ENCODE measurements around the gene GPRC5A. TPM values are rescaled to one million over a fixed set of nuclear protein-coding genes. Genes with fewer than 3 reads are reported as not detected.

Gene GPRC5A
- total RNA-seq, 2 donors from 2014 or later: 234 to 246 TPM

- no peak for DNase-seq
- H3K4me1 ChIP-seq: no peaks in the 10 kb centered on the region
- no peaks in the 10 kb centered on the region for H3K27me3 ChIP-seq
- no peak overlapping the region for H3K27ac ChIP-seq
- H3K9ac ChIP-seq (ENCODE audit: low read depth in 2 of 2, low read length in 2 of 2): no peak overlapping the region
- intact Hi-C loops (cut with DNase I): no loop called here
- no peak for TF ChIP-seq CTCF (IDR thresholded peaks at IDR 0.05)
- H3K36me3 ChIP-seq: no peaks in the 10 kb centered on the region
- H3K9me3 ChIP-seq: no peaks in the 10 kb centered on the region
- no peak overlapping the region for H3K4me3 ChIP-seq
Measured at GRCh38 chr12:12936983-12937491, 45.7 kb downstream of the GPRC5A start.

- H3K27ac ChIP-seq: no peak overlapping the region
- intact Hi-C loops (cut with DNase I): no loop called here
- no peaks in the 10 kb centered on the region for H3K36me3 ChIP-seq
- H3K4me1 ChIP-seq: no peaks in the 10 kb centered on the region
- H3K9me3 ChIP-seq: no peaks in the 10 kb centered on the region
- H3K27me3 ChIP-seq: no peaks in the 10 kb centered on the region
- no peak for TF ChIP-seq CTCF (IDR thresholded peaks at IDR 0.05)
- H3K4me3 ChIP-seq: no peak overlapping the region
- DNase-seq: no peak
- H3K9ac ChIP-seq (ENCODE audit: low read depth in 2 of 2, low read length in 2 of 2): no peak overlapping the region
Measured at GRCh38 chr12:12938541-12938940, 47.2 kb downstream of the GPRC5A start.

- Histone ChIP-seq H3K36me3 (no peaks in the 10 kb centered on the region), H3K4me1 (no peaks in the 10 kb centered on the region), H3K27ac (no peak overlapping the region), H3K9me3 (no peaks in the 10 kb centered on the region), H3K4me3 (no peak overlapping the region), H3K27me3 (no peaks in the 10 kb centered on the region), H3K9ac (ENCODE audit: low read depth in 2 of 2, low read length in 2 of 2) (no peak overlapping the region)
- DNase-seq: no peak
- intact Hi-C loops (cut with DNase I): no loop called here
- TF ChIP-seq CTCF (IDR thresholded peaks at IDR 0.05): no peak
Measured at GRCh38 chr12:12939888-12940287, 48.5 kb downstream of the GPRC5A start.

DNA sequence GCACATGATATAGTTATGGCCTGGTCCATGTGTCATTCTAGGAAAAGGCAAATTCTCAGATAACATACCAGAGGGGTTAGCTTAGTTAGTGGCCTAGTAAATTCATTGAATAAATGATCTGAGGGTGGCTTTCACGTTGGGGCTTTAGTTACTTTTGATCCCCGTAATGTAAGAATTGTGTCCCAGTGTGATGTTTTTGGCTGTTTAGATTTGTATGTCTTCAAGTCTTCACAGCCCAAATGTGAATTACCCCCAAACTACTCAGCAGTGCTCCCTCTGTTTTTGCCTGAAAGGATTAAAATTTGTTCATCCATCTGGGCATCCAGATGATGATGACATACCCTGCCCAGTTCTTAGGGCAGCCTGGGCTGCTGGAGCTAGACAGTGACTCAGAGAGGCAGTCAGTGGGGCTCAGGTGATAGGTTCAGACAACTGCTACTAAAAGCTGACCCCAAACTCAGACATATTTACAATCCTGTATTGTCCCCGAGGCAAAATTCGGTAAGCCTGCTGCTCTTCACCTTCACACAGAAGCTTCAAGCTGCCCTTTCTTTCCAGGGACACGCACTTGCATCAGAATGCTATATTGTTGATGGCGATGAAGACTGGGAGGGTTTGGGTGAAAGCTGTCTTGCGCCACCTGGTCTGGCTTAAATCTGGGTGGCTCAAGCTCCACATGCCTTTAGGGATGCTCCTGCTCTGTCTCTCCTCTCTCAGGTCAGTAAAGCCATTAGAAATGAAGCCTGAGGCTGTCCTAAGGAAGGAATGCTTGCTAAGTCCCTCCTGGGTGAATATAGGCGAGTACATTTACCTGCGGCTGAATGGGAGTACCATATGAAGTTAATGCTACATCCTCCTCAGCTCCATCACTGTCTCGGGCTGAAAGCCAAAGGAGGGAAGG lies 50.3 kb downstream of the GPRC5A start:
- H3K9ac ChIP-seq (ENCODE audit: low read depth in 2 of 2, low read length in 2 of 2): no peak overlapping the region
- DNase-seq: no peak
- H3K27me3 ChIP-seq: no peaks in the 10 kb centered on the region
- no peak overlapping the region for H3K4me3 ChIP-seq
- no peak overlapping the region for H3K27ac ChIP-seq
- intact Hi-C loops (cut with DNase I): no loop called here
- H3K36me3 ChIP-seq: no peaks in the 10 kb centered on the region
- H3K4me1 ChIP-seq: no peaks in the 10 kb centered on the region
- no peaks in the 10 kb centered on the region for H3K9me3 ChIP-seq
- no peak for TF ChIP-seq CTCF (IDR thresholded peaks at IDR 0.05)

GRCh38 chr12:12943586-12944260 lies 52.4 kb downstream of the GPRC5A start:
- H3K36me3 ChIP-seq: no peaks in the 10 kb centered on the region
- H3K9me3 ChIP-seq: no peaks in the 10 kb centered on the region
- H3K4me3 ChIP-seq: no peak overlapping the region
- H3K27me3 ChIP-seq: no peaks in the 10 kb centered on the region
- no peak overlapping the region for H3K27ac ChIP-seq
- H3K9ac ChIP-seq (ENCODE audit: low read depth in 2 of 2, low read length in 2 of 2): no peak overlapping the region
- intact Hi-C loops (cut with DNase I): no loop called here
- TF ChIP-seq CTCF (IDR thresholded peaks at IDR 0.05): no peak
- no peak for DNase-seq
- no peaks in the 10 kb centered on the region for H3K4me1 ChIP-seq

All from colonic mucosa (tissue), 4 donors.